Cerebellar nuclear complex (tissue), 1 donor: ENCODE data around the gene GDPD2.

Experiments
- DNase-seq, 2 experiments: peaks; one replicate each; lab custom pipeline; 2025; lab: John Stamatoyannopoulos, UW

Gene GDPD2

GRCh38 chrX:70476166-70476933, 53.2 kb downstream of the GDPD2 start:
- no peak for DNase-seq

GRCh38 chrX:70476934-70477733, 54.0 kb downstream of the GDPD2 start:
- DNase-seq, result no peak

GRCh38 chrX:70477734-70478075, 54.6 kb downstream of the GDPD2 start:
- DNase-seq, result no peak

GRCh38 chrX:70478526-70479245, 55.6 kb downstream of the GDPD2 start:
- no peak for DNase-seq

GRCh38 chrX:70479247-70479921, 56.3 kb downstream of the GDPD2 start:
- no peak for DNase-seq

- DNase-seq, result no peak
Observed at GRCh38 chrX:70479922-70480659, 57.0 kb downstream of the GDPD2 start.

- no peak for DNase-seq
Observed at GRCh38 chrX:70480660-70481018, 57.5 kb downstream of the GDPD2 start.

- DNase-seq, result no peak
Observed at GRCh38 chrX:70481471-70482270, 58.6 kb downstream of the GDPD2 start.

- no peak for DNase-seq
Observed at GRCh38 chrX:70482300-70482699, 59.2 kb downstream of the GDPD2 start.
